Measurements from ENCODE around the gene GATA1.

DNA sequence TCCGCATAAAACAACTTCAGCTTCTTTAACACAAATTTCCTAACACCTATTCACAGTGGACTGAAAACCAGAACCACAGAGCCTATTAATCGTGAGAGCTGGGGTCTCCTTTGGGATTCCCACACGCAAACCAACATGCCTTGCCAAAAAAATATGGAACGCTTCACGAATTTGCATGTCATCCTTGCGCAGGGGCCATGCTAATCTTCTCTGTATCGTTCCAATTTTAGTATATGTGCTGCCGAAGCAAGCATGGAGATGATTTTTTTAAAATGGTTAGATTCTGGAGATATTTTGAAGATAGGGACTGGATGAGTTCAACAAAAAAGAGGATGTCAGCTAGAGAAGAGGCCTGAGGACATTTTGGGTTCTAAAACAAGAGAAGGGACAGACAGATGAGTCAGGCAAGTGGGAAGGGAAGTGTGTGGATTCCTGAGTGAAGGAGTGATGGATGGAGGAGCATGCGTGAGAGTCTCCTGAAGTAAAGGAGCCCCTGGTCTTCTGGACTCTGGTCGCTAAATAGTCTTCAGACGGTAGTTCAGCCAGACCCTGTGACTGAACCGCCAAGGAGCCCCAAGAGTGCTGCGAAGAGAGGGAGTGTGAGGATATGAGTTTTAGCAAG lies 9.5 kb upstream of the GATA1 start:
- TF ChIP-seq EZH2phosphoT487 (IDR thresholded peaks at IDR 0.05; ENCODE audit: insufficient read depth, low read depth) (no peak), EZH2 (IDR thresholded peaks at IDR 0.05; ENCODE audit: insufficient read depth, poor library complexity, severe bottlenecking) (no peak)
